Fibroblast of the aortic adventitia (primary cell): Measurements from ENCODE around the gene MIB1. TPM values are rescaled to one million over a fixed set of nuclear protein-coding genes. Genes with fewer than 3 reads are reported as not detected.
A peak's percentile ranks its signal among the peaks of the same experiment; 100 is the strongest.
"Not testable (repeated sequence)": the region's sequence is repeated elsewhere in the genome, so short reads cannot be mapped to it uniquely, and the experiment has no call there.

Source experiments
- DNase-seq: peaks from one replicate; pipeline ENCODE4 v3.0.0-alpha.2; 2010; ENCODE audit warnings: low read depth
- H3K4me3 ChIP-seq: 2 replicates; pipeline ENCODE4 v1.5.1; 2011; ENCODE audit warnings: low read depth, mild to moderate bottlenecking, control low read depth, low read length, moderate library complexity
- total RNA-seq: library from RNA; depleted of rRNA; stranded (reverse); fragments of >200 nt; gene quantifications from 2 replicates; pipeline ENCODE4 v1.2.3, GENCODE V29; 2012; ENCODE audit warnings: low replicate concordance
- TF ChIP-seq, protein P1 (sequence below): IDR thresholded peaks from 2 replicates; pipeline ENCODE4 v1.5.1; 2011; ENCODE audit warnings: mild to moderate bottlenecking, low read length, control low read depth, inconsistent platforms; ENCODE audit not compliant: insufficient read depth

The MIB1 gene
- total RNA-seq, 1 donor, result 47.0 TPM

DNA sequence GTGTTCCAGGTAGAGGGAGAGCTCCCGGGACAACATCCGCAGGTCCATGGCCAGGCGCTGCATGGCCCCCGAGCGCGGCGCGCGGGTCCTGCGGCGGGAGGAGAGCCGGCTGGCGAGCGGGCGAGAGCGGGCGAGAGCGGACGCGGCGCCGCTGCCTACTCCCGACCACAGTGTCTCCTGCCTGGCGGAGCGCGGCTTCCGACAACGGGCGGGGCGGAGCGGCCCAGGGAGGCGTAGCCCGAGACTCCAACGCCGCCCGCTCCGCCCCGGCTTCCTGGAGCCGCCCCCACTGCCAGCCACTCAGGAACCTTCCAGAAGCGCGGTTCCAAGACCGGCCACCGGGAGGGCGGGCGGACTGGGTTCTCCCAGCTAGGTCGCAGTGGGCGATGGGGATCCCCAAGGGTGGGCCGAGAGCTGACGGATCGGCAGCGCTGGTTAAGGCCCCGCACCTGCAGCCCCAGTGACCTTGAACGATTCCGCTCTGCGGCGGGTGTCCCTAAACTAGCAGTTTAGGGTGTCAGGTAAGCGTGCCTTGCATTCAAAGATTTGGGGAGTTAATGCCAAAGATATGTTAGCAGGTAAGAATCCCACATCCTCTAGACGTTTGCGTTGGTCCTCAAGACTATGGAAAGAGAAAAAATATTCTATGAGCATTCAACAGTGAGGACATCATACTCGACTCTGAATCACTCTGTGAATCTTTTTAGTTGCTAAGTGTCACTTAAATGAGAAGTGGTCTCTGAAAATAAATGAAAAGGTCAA is 35.8 kb upstream of the MIB1 start, which contains the start of gene ABHD3:
Gene ABHD3, minus strand, starts transcription at position 172 of the 762 bp plus-strand sequence. Its CDS starts 109 bp downstream, at position 63.
- TF ChIP-seq, protein P1, sequence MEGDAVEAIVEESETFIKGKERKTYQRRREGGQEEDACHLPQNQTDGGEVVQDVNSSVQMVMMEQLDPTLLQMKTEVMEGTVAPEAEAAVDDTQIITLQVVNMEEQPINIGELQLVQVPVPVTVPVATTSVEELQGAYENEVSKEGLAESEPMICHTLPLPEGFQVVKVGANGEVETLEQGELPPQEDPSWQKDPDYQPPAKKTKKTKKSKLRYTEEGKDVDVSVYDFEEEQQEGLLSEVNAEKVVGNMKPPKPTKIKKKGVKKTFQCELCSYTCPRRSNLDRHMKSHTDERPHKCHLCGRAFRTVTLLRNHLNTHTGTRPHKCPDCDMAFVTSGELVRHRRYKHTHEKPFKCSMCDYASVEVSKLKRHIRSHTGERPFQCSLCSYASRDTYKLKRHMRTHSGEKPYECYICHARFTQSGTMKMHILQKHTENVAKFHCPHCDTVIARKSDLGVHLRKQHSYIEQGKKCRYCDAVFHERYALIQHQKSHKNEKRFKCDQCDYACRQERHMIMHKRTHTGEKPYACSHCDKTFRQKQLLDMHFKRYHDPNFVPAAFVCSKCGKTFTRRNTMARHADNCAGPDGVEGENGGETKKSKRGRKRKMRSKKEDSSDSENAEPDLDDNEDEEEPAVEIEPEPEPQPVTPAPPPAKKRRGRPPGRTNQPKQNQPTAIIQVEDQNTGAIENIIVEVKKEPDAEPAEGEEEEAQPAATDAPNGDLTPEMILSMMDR, result peak; percentile 72
- DNase-seq, result peak; percentile 82
- H3K4me3 ChIP-seq, result peak within 1 kb of the TSS; percentile 86

DNA sequence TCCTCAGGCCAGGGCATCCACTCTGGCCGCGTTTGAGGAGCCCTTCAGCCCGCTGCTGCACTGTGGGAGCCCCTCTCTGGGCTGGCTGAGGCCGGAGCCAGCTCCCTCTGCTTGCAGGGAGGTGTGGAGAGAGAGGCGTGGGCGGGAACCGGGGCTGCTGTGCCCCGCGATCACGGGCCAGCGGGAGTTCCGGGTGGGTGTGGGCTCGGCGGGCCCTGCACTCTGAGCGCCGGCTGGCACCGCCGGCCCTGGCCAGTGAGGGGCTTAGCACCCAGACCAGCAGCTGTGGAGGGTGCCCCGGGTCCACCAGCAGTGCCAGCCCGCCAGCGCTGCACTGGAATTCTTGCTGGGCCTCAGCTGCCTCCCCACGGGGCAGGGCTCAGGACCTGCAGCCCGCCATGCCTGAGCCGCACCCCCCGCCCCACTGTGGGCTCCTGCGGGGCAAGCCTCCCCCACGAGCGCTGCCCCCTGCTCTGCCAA is 34.2 kb upstream of the MIB1 start:
- no peak for DNase-seq
- TF ChIP-seq, protein P1, result no peak
- no peak overlapping the region for H3K4me3 ChIP-seq

DNA sequence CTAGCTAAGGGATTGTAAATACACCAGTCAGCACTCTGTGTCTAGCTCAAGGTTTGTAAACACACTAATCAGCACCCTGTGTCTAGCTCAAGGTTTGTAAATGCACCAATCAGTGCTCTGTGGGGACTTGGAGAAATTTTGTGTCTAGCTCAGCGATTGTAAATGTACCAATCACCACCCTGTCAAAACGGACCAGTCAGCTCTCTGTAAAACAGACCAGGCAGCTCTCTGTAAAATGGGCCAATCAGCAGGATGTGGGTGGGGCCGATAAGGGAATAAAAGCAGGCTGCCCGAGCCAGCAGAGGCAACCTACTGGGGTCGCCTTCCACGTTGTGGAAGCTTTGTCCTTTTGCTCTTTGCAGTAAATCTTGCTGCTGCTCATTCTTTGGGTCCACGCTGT is 33.5 kb upstream of the MIB1 start:
- DNase-seq, H3K4me3 ChIP-seq: not testable (repeated sequence)

DNA sequence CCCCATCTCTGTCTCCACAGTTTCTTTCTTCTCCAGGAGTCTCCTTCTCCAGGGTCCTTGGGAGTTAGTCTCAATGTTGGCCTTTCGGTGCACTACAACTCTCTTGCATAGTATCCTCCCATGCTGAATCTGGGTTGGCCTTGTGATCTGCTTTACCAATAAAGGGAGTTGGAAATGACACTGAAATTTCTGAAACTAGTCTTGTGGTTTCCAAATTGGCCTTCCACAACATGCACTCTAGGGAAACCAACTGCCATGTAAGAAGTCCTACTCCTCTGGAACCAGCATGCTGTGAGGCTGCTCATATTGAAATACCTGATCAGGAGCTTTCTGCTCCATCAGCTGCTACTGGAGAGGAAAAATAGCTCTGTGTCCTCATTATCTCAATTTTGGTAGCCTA is 26.1 kb upstream of the MIB1 start:
- no peak overlapping the region for H3K4me3 ChIP-seq
- DNase-seq, result no peak
- TF ChIP-seq, protein P1, result no peak

DNA sequence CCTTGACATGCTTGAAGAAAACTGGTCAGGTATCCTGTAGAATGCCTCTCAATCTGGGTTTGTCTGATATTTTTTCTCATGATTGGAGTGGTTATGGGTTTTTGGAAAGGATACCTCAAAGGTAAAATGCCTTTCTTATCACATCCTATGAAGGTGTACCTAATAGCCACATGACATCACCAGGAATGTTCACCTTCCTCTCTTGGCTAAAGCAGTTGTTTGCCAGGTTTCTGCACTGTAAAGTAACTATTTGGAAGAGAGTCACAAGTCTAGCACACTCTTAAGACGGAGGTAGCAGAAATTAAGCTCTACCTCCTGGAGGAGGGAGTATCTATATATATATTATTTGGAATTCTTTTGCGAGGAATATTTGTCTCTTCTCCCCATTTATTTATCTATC is 17.9 kb upstream of the MIB1 start:
- no peak for DNase-seq
- TF ChIP-seq, protein P1, result no peak
- no peak overlapping the region for H3K4me3 ChIP-seq

DNA sequence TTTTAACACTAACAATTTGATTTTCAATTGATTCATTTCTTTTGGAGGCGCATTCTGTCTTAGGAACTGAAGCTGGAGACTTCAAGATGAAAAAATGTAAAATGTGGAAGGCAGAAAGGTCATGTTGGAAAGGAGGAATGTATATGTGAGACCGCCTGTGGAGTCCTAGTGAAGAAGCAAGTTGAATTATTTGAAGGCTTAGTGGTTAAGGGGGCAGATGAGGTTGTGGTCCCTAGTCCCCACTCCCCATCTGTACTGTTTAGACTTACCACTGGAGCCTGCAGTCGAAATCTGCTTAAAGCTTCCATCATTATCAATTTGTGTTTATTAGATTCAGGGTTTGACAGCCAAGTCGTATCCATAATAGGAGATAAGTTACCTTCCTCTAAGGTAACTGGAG is 15.4 kb upstream of the MIB1 start:
- DNase-seq, result no peak
- TF ChIP-seq, protein P1, result no peak
- H3K4me3 ChIP-seq, result no peak overlapping the region

DNA sequence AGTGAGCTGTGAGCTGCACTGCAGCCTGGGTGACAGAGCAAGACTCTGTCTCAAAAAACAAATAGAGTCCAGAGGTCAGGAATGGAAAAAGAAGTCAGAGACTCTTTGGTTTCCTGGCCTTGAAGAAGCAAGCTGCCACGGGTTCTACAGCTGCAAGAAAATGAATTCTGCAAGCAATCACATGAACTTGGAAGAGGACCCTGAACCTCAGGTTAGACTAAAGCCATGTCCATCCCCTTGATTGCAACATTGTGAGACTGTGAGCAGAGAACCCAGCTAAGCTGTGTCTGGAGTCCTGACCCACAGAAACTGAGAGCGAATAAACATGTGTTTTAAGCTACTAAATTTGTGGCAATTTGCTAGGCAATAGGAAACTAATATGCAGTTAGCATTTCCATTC is 12.9 kb upstream of the MIB1 start:
- no peak overlapping the region for H3K4me3 ChIP-seq
- DNase-seq, result no peak
- TF ChIP-seq, protein P1, result no peak
